ENCODE data around the gene PCK1. TPM values are rescaled to one million over a fixed set of nuclear protein-coding genes. Genes with fewer than 3 reads are reported as not detected.

PCK1 gene
- total RNA-seq, 2 donors from 2014 or later: not detected

- Mint-ChIP-seq H3K4me1 (peaks cover 11% of the 10 kb centered on the region), H3K27ac (no peak overlapping the region), H3K9me3 (no peaks in the 10 kb centered on the region), H3K27me3 (ENCODE audit: insufficient read depth) (peaks cover 32% of the 10 kb centered on the region), H3K4me3 (no peak overlapping the region), H3K36me3 (ENCODE audit: low read depth) (no peaks in the 10 kb centered on the region)
- no peaks in the 10 kb centered on the region for H3K4me1 ChIP-seq (ENCODE audit: control insufficient read depth, insufficient read depth, low read length)
- H3K27ac ChIP-seq (ENCODE audit: low read depth, low read length): no peak overlapping the region
- 84 to 85% methylated on average over 3 to 8 of the region's 8 CpGs for WGBS, 2 experiments (ENCODE audit: insufficient coverage in 1 of 2, insufficient read length in 1 of 2)
- no peaks in the 10 kb centered on the region for H3K36me3 ChIP-seq (ENCODE audit: control insufficient read depth, insufficient read depth, low read length)
- H3K4me3 ChIP-seq (ENCODE audit: low read length): no peak overlapping the region
- peaks cover 14% of the 10 kb centered on the region for H3K27me3 ChIP-seq (ENCODE audit: control insufficient read depth, insufficient read depth, low read length, poor library complexity, severe bottlenecking)
- no peak overlapping the region for H3K9ac ChIP-seq (ENCODE audit: extremely low read depth, low read length, poor library complexity, severe bottlenecking)
- no peak for DNase-seq
- no peaks in the 10 kb centered on the region for H3K9me3 ChIP-seq (ENCODE audit: control insufficient read depth, low read length)
- TF ChIP-seq, protein P1, sequence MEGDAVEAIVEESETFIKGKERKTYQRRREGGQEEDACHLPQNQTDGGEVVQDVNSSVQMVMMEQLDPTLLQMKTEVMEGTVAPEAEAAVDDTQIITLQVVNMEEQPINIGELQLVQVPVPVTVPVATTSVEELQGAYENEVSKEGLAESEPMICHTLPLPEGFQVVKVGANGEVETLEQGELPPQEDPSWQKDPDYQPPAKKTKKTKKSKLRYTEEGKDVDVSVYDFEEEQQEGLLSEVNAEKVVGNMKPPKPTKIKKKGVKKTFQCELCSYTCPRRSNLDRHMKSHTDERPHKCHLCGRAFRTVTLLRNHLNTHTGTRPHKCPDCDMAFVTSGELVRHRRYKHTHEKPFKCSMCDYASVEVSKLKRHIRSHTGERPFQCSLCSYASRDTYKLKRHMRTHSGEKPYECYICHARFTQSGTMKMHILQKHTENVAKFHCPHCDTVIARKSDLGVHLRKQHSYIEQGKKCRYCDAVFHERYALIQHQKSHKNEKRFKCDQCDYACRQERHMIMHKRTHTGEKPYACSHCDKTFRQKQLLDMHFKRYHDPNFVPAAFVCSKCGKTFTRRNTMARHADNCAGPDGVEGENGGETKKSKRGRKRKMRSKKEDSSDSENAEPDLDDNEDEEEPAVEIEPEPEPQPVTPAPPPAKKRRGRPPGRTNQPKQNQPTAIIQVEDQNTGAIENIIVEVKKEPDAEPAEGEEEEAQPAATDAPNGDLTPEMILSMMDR (conservative IDR thresholded peaks at IDR 0.05): no peak
These were observed 13.8 kb upstream of the PCK1 start for GRCh38 chr20:57546956-57547649.

GRCh38 chr20:57548177-57549058, 12.5 kb upstream of the PCK1 start:
- H3K27ac ChIP-seq (ENCODE audit: low read depth, low read length): no peak overlapping the region
- Mint-ChIP-seq H3K4me3 (no peak overlapping the region), H3K4me1 (peaks cover 11% of the 10 kb centered on the region), H3K36me3 (ENCODE audit: low read depth) (no peaks in the 10 kb centered on the region), H3K9me3 (no peaks in the 10 kb centered on the region), H3K27me3 (ENCODE audit: insufficient read depth) (peaks cover 19% of the 10 kb centered on the region), H3K27ac (no peak overlapping the region)
- WGBS, 2 experiments (ENCODE audit: insufficient coverage in 1 of 2, insufficient read length in 1 of 2): 91% methylated on average over 21 of the region's 21 CpGs
- TF ChIP-seq, protein P1 (conservative IDR thresholded peaks at IDR 0.05): no peak
- H3K4me3 ChIP-seq (ENCODE audit: low read length): no peak overlapping the region
- H3K36me3 ChIP-seq (ENCODE audit: control insufficient read depth, insufficient read depth, low read length): no peaks in the 10 kb centered on the region
- H3K27me3 ChIP-seq (ENCODE audit: control insufficient read depth, insufficient read depth, low read length, poor library complexity, severe bottlenecking): peaks cover 1% of the 10 kb centered on the region
- H3K9ac ChIP-seq (ENCODE audit: extremely low read depth, low read length, poor library complexity, severe bottlenecking): no peak overlapping the region
- DNase-seq: no peak
- H3K4me1 ChIP-seq (ENCODE audit: control insufficient read depth, insufficient read depth, low read length): no peaks in the 10 kb centered on the region
- no peaks in the 10 kb centered on the region for H3K9me3 ChIP-seq (ENCODE audit: control insufficient read depth, low read length)

- no peak overlapping the region for H3K4me3 Mint-ChIP-seq
- H3K27ac Mint-ChIP-seq: no peak overlapping the region
- Histone ChIP-seq H3K9ac (ENCODE audit: extremely low read depth, low read length, poor library complexity, severe bottlenecking) (no peak overlapping the region), H3K36me3 (ENCODE audit: control insufficient read depth, insufficient read depth, low read length) (no peaks in the 10 kb centered on the region), H3K9me3 (ENCODE audit: control insufficient read depth, low read length) (no peaks in the 10 kb centered on the region), H3K4me1 (ENCODE audit: control insufficient read depth, insufficient read depth, low read length) (no peaks in the 10 kb centered on the region), H3K27ac (ENCODE audit: low read depth, low read length) (no peak overlapping the region), H3K4me3 (ENCODE audit: low read length) (no peak overlapping the region), H3K27me3 (ENCODE audit: control insufficient read depth, insufficient read depth, low read length, poor library complexity, severe bottlenecking) (no peaks in the 10 kb centered on the region)
- H3K27me3 Mint-ChIP-seq (ENCODE audit: insufficient read depth): no peaks in the 10 kb centered on the region
- no peaks in the 10 kb centered on the region for H3K36me3 Mint-ChIP-seq (ENCODE audit: low read depth)
- DNase-seq: no peak
- no peaks in the 10 kb centered on the region for H3K9me3 Mint-ChIP-seq
- 92 to 100% methylated on average over 6 of the region's 6 CpGs for WGBS, 2 experiments (ENCODE audit: insufficient coverage in 1 of 2, insufficient read length in 1 of 2)
- H3K4me1 Mint-ChIP-seq: no peaks in the 10 kb centered on the region
- TF ChIP-seq, protein P1 (conservative IDR thresholded peaks at IDR 0.05): no peak
These were observed 8.4 kb upstream of the PCK1 start for GRCh38 chr20:57552471-57552870.

Measured in endodermal cell (in vitro differentiated cells).